GM23338 (cell line): ENCODE results near the gene C10orf90.

ENCODE experiments used
- CREB1 ChIP-seq: fragments of 250-450 bp; sonication (Bioruptor Pico); IDR thresholded peaks from 2 replicates; pipeline ENCODE4 v1.5.0; 2020; ENCODE audit warnings: low read depth, mild to moderate bottlenecking, moderate library complexity
- CTCF ChIP-seq, 2 experiments: fragments of 200-600 bp in 1 of 2; sonication (generic) in 1 of 2; conservative IDR thresholded peaks; 2 replicates each; pipeline versions ENCODE4 v1.5.1 to v1.6.1; 2016 to 2017; ENCODE audit warnings: antibody characterized with exemption in 2 of 2, low read depth in 2 of 2, mild to moderate bottlenecking in 2 of 2, moderate library complexity in 1 of 2
- ETS1 ChIP-seq: IDR thresholded peaks from 2 replicates; pipeline ENCODE4 v1.6.1; 2016; ENCODE audit warnings: antibody characterized with exemption
- EZH2 ChIP-seq: fragments of 200-600 bp; sonication (generic); IDR thresholded peaks from one replicate; pipeline ENCODE4 v1.8.0; 2017; ENCODE audit warnings: antibody characterized with exemption, mild to moderate bottlenecking, low read depth; ENCODE audit not compliant: unreplicated experiment
- EZH2phosphoT487 ChIP-seq: fragments of 200-600 bp; sonication (generic); IDR thresholded peaks from one replicate; pipeline ENCODE4 v1.8.1; 2018; ENCODE audit warnings: antibody characterized with exemption; ENCODE audit not compliant: unreplicated experiment
- JUNB ChIP-seq: IDR thresholded peaks from one replicate; pipeline ENCODE4 v1.6.1; 2016; ENCODE audit warnings: antibody characterized with exemption; ENCODE audit not compliant: unreplicated experiment
- NANOG ChIP-seq: IDR thresholded peaks from 2 replicates; pipeline ENCODE4 v1.6.1; 2016; ENCODE audit warnings: antibody characterized with exemption, borderline replicate concordance
- POLR2AphosphoS5 ChIP-seq: IDR thresholded peaks from 2 replicates; pipeline ENCODE4 v1.6.1; 2016; ENCODE audit warnings: antibody characterized with exemption, low read depth
- REST ChIP-seq: IDR thresholded peaks from one replicate; pipeline ENCODE4 v1.6.1; 2018; ENCODE audit warnings: antibody characterized with exemption; ENCODE audit not compliant: unreplicated experiment
- STAT1 ChIP-seq: IDR thresholded peaks from one replicate; pipeline ENCODE4 v1.6.1; 2016; ENCODE audit warnings: antibody characterized with exemption; ENCODE audit not compliant: unreplicated experiment
- ZNF331 ChIP-seq: fragments of 250-450 bp; sonication (Bioruptor Pico); IDR thresholded peaks from 2 replicates; pipeline ENCODE4 v1.5.0; 2020; ENCODE audit warnings: low read depth, mild to moderate bottlenecking, moderate library complexity

GRCh38 chr10:126536656-126537055 lies 133.8 kb downstream of the C10orf90 start:
- no peak for TF ChIP-seq JUNB
- TF ChIP-seq CTCF (conservative IDR thresholded peaks at IDR 0.05; ENCODE audit: low read depth in 2 of 2) = no peak
- TF ChIP-seq CREB1 (CRISPR knock-in tag) = no peak
- no peak for TF ChIP-seq REST
- TF ChIP-seq EZH2 = no peak
- TF ChIP-seq ETS1 = no peak
- no peak for TF ChIP-seq POLR2AphosphoS5
- TF ChIP-seq EZH2phosphoT487 = no peak
- TF ChIP-seq NANOG = no peak
- no peak for TF ChIP-seq ZNF331
- TF ChIP-seq STAT1 = no peak
